Endodermal cell (in vitro differentiated cells): ENCODE measurements around the gene PLAGL1. TPM values are rescaled to one million over a fixed set of nuclear protein-coding genes. Genes with fewer than 3 reads are reported as not detected.
A peak's percentile ranks its signal among the peaks of the same experiment; 100 is the strongest.

Source experiments
- DNase-seq: peaks from one replicate; pipeline ENCODE4 v3.0.0-alpha.2; 2017
- H3K27ac ChIP-seq: 2 replicates; pipeline ENCODE4 v1.5.1; 2013; ENCODE audit warnings: mild to moderate bottlenecking, low read depth, low read length, moderate library complexity
- H3K27me3 ChIP-seq: 2 replicates; pipeline ENCODE4 v1.6.1; 2013; ENCODE audit warnings: mild to moderate bottlenecking, low read length, moderate library complexity; ENCODE audit not compliant: insufficient read depth, control insufficient read depth, poor library complexity, severe bottlenecking
- H3K36me3 ChIP-seq: 2 replicates; pipeline ENCODE4 v1.7.0; 2013; ENCODE audit warnings: mild to moderate bottlenecking, low read length, moderate library complexity; ENCODE audit not compliant: control insufficient read depth, insufficient read depth
- H3K4me1 ChIP-seq: one replicate; pipeline ENCODE4 v1.7.0; 2013; ENCODE audit warnings: low read length; ENCODE audit not compliant: control insufficient read depth, insufficient read depth
- H3K4me3 ChIP-seq: 2 replicates; pipeline ENCODE4 v1.5.1; 2013; ENCODE audit warnings: mild to moderate bottlenecking, low read length, moderate library complexity
- H3K9ac ChIP-seq: 2 replicates; pipeline ENCODE4 v1.6.1; 2013; ENCODE audit warnings: mild to moderate bottlenecking, low read length, moderate library complexity; ENCODE audit not compliant: poor library complexity, severe bottlenecking; ENCODE audit errors: extremely low read depth
- H3K9me3 ChIP-seq: 2 replicates; pipeline ENCODE4 v1.6.1; 2013; ENCODE audit warnings: mild to moderate bottlenecking, low read length, moderate library complexity; ENCODE audit not compliant: control insufficient read depth
- H3K27ac Mint-ChIP-seq: 2 replicates; pipeline ENCODE4 v1.8.0; 2020; ENCODE audit warnings: mixed read lengths
- H3K27me3 Mint-ChIP-seq: 2 replicates; pipeline ENCODE4 v1.8.0; 2021; ENCODE audit warnings: mild to moderate bottlenecking, mixed read lengths; ENCODE audit not compliant: insufficient read depth
- H3K36me3 Mint-ChIP-seq: 2 replicates; pipeline ENCODE4 v1.8.0; 2020; ENCODE audit warnings: low read depth, mixed read lengths
- H3K4me1 Mint-ChIP-seq: 2 replicates; pipeline ENCODE4 v1.8.0; 2020; ENCODE audit warnings: mixed read lengths
- H3K4me3 Mint-ChIP-seq: 2 replicates; pipeline ENCODE4 v1.8.0; 2020; ENCODE audit warnings: mild to moderate bottlenecking, moderate library complexity, mixed read lengths
- H3K9me3 Mint-ChIP-seq: 2 replicates; pipeline ENCODE4 v1.8.0; 2020; ENCODE audit warnings: mild to moderate bottlenecking, mixed read lengths
- CTCF ChIP-seq: fragments of 200-600 bp; sonication (generic); conservative IDR thresholded peaks from 2 replicates; pipeline ENCODE4 v1.5.0; 2021; ENCODE audit warnings: antibody characterized with exemption, mild to moderate bottlenecking
- WGBS, 2 experiments: methylation state at CpG; one replicate each; pipeline versions ENCODE4 v1.1.5 to v1.1.7; 2013; ENCODE audit warnings: missing lambda C conversion rate in 2 of 2, mixed read lengths in 1 of 2; ENCODE audit not compliant: insufficient coverage in 1 of 2, insufficient read length in 1 of 2; 5-methylcytosine and 5-hydroxymethylcytosine counted together
- total RNA-seq, 2 donors: library from RNA; stranded (reverse); fragmentation: NEBNext Ultra II Directional in 1 of 2; extraction: Animal tissue kit (Norgen Biotek cat#: 25700) in 1 of 2; gene quantifications; 2 replicates in 1 of 2; 3 replicates in 1 of 2; pipeline ENCODE4 v1.2.1, GENCODE V29; 2021

The PLAGL1 gene
- total RNA-seq, 2 donors from 2014 or later: 1.4 to 1.6 TPM

GRCh38 chr6:143961886-143962878 lies 45.9 kb downstream of the PLAGL1 start:
- TF ChIP-seq CTCF: peak; percentile 82
- peaks cover 29% of the 10 kb centered on the region for H3K27me3 ChIP-seq
- H3K4me1 ChIP-seq: peaks cover 45% of the 10 kb centered on the region
- Mint-ChIP-seq H3K36me3 (no peaks in the 10 kb centered on the region), H3K4me1 (peaks cover 76% of the 10 kb centered on the region), H3K27ac (no peak overlapping the region), H3K9me3 (no peaks in the 10 kb centered on the region), H3K4me3 (no peak overlapping the region), H3K27me3 (peaks cover 84% of the 10 kb centered on the region)
- peak; percentile 75 for DNase-seq
- H3K9me3 ChIP-seq: no peaks in the 10 kb centered on the region
- H3K36me3 ChIP-seq: no peaks in the 10 kb centered on the region
- H3K9ac ChIP-seq: no peak overlapping the region
- WGBS, 2 experiments: 13 to 31% methylated on average over 9 to 11 of the region's 12 CpGs
- H3K27ac ChIP-seq: peak overlapping the region; percentile 87
- H3K4me3 ChIP-seq: peak overlapping the region; percentile 12

- Histone ChIP-seq H3K9ac (no peak overlapping the region), H3K9me3 (no peaks in the 10 kb centered on the region), H3K36me3 (no peaks in the 10 kb centered on the region), H3K27me3 (peaks cover 18% of the 10 kb centered on the region), H3K27ac (no peak overlapping the region), H3K4me1 (peaks cover 45% of the 10 kb centered on the region), H3K4me3 (no peak overlapping the region)
- no peak for DNase-seq
- WGBS, 2 experiments: 69 to 71% methylated on average over 3 of the region's 3 CpGs
- peaks cover 76% of the 10 kb centered on the region for H3K4me1 Mint-ChIP-seq
- H3K27me3 Mint-ChIP-seq: peaks cover 73% of the 10 kb centered on the region
- H3K9me3 Mint-ChIP-seq: no peaks in the 10 kb centered on the region
- H3K36me3 Mint-ChIP-seq: no peaks in the 10 kb centered on the region
- no peak for TF ChIP-seq CTCF
- no peak overlapping the region for H3K27ac Mint-ChIP-seq
- H3K4me3 Mint-ChIP-seq: no peak overlapping the region
These were observed 47.0 kb downstream of the PLAGL1 start for GRCh38 chr6:143961066-143961465.

- no peaks in the 10 kb centered on the region for H3K36me3 Mint-ChIP-seq
- H3K4me3 Mint-ChIP-seq: no peak overlapping the region
- Histone ChIP-seq H3K4me1 (peaks cover 49% of the 10 kb centered on the region), H3K9ac (no peak overlapping the region), H3K27ac (no peak overlapping the region), H3K36me3 (no peaks in the 10 kb centered on the region), H3K4me3 (no peak overlapping the region), H3K9me3 (no peaks in the 10 kb centered on the region), H3K27me3 (peaks cover 7% of the 10 kb centered on the region)
- TF ChIP-seq CTCF: no peak
- peaks cover 64% of the 10 kb centered on the region for H3K4me1 Mint-ChIP-seq
- no peaks in the 10 kb centered on the region for H3K9me3 Mint-ChIP-seq
- no peak overlapping the region for H3K27ac Mint-ChIP-seq
- DNase-seq: no peak
- H3K27me3 Mint-ChIP-seq: peaks cover 61% of the 10 kb centered on the region
- WGBS, 2 experiments: 39 to 40% methylated on average over 4 of the region's 4 CpGs
These were observed 48.1 kb downstream of the PLAGL1 start for GRCh38 chr6:143959927-143960326.
